Measurements from ENCODE around the gene ALDH1A3. TPM values are rescaled to one million over a fixed set of nuclear protein-coding genes. Genes with fewer than 3 reads are reported as not detected.

ALDH1A3 gene
- total RNA-seq, 4 donors from 2014 or later = 7.1 to 17.9 (median 8.5) TPM

DNA sequence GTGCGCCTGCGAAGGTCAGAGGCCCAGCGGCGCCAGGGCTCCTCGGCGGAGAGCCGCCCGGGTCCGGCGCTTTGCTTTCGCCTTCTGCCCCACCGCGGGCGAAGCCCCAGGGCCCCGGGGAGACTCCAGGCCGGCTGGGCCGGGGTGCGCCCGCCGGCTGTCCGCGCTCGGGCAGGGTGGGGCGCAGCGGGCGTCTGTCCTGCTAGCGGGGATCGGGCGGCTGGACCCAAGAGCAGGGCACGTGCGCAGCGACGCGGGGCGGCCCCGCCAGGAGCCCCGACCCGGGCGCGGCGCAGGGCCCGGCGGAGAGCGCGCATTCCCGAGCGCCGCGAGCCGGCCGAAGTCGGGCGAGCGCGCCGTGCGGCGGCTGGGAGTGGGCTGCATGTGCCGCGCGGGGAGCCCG is 569 bp upstream of the ALDH1A3 start:
- peak overlapping the region in 1 of 3 donors; percentile 34 for H3K4me3 ChIP-seq (replicated peaks in 1 of 3)
- no peaks in the 10 kb centered on the region for H3K9me3 ChIP-seq
- H3K27me3 ChIP-seq = peaks cover 3% of the 10 kb centered on the region
- 6 to 18% methylated on average over 4 to 13 of the region's 62 CpGs for WGBS, 2 donors
- DNase-seq = no peak
- H3K27ac ChIP-seq = no peak overlapping the region
- intact Hi-C loops (cut with DNase I) = loop anchor here (5.0 kb wide), 1 partner anchor 252 kb away; no protein-coding TSS in a partner anchor
- TF ChIP-seq, protein P1, sequence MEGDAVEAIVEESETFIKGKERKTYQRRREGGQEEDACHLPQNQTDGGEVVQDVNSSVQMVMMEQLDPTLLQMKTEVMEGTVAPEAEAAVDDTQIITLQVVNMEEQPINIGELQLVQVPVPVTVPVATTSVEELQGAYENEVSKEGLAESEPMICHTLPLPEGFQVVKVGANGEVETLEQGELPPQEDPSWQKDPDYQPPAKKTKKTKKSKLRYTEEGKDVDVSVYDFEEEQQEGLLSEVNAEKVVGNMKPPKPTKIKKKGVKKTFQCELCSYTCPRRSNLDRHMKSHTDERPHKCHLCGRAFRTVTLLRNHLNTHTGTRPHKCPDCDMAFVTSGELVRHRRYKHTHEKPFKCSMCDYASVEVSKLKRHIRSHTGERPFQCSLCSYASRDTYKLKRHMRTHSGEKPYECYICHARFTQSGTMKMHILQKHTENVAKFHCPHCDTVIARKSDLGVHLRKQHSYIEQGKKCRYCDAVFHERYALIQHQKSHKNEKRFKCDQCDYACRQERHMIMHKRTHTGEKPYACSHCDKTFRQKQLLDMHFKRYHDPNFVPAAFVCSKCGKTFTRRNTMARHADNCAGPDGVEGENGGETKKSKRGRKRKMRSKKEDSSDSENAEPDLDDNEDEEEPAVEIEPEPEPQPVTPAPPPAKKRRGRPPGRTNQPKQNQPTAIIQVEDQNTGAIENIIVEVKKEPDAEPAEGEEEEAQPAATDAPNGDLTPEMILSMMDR (IDR thresholded peaks at IDR 0.05) = no peak
- no peak for TF ChIP-seq POLR2A (IDR thresholded peaks at IDR 0.05)
- no peaks in the 10 kb centered on the region for H3K36me3 ChIP-seq
- peaks cover 0 to 15% of the 10 kb centered on the region in 2 donors for H3K4me1 ChIP-seq

DNA sequence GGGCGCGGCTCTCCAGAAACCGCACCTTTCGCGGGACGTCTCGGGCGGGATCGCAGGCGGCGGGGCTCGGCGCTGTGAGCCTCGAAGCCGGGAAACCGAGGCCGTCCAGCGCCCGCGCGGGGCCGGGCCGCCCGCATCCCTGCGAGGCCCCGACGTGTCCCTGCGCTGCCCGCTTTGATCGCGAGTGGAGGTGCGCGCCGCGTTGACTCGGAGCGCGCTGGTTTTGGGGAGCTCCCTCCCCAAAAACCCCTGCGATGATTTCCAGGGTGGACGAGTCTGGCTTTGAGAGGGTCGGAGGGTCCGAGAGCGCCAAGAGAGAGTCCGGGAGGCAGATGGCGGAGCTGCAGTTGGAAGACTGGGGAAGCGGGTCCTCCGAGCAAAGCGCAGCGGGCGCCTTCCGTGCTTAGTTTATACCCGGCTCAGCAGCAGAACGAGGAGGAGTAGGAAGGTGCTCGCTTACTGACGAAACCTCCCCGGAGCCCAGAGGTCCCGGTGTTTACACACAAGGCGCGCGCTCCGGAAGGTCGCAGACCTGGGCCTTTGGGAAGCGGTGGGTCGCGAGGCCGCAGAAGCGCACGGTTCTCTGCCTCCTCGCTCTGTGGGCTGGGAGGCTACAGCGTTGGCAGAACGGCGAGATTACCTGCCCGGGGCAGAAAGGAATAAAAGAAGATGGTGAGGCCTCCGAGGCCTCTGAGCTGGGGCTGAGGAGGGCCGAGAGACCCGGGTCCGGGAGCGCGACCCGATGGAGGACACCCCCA is 687 bp downstream of the ALDH1A3 start:
- intact Hi-C loops (cut with DNase I) = no loop called here
- Histone ChIP-seq H3K27ac (no peak overlapping the region), H3K4me1 (peaks cover 0 to 15% of the 10 kb centered on the region in 2 donors), H3K27me3 (peaks cover 3% of the 10 kb centered on the region), H3K4me3 (replicated peaks in 1 of 3) (peak overlapping the region in 1 of 3 donors; percentile 34), H3K36me3 (no peaks in the 10 kb centered on the region), H3K9me3 (no peaks in the 10 kb centered on the region)
- 18 to 23% methylated on average over 24 to 33 of the region's 80 CpGs for WGBS, 2 donors
- DNase-seq = no peak
- TF ChIP-seq, protein P1 (IDR thresholded peaks at IDR 0.05) = no peak
- no peak for TF ChIP-seq POLR2A (IDR thresholded peaks at IDR 0.05)

DNA sequence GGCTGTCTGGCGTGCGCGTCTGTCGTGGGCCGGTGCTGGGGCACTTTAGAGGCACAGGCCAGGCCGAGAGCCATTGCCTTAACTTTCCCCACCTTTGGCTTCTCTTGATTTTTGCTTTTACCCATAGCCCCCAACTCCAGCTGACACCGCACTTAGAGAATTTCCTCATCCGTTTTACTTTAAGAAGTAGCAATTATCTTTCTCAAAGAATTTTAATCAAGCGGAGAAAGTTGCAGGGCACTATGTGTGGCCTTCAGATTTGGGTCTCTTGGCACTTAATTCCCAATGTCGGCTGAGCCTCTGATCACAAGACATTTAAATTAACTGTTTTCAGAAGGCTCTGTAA is 1.2 kb downstream of the ALDH1A3 start:
- DNase-seq = no peak
- H3K27ac ChIP-seq = no peak overlapping the region
- H3K4me3 ChIP-seq (replicated peaks in 1 of 3) = no peak overlapping the region
- peaks cover 0 to 15% of the 10 kb centered on the region in 2 donors for H3K4me1 ChIP-seq
- intact Hi-C loops (cut with DNase I) = no loop called here
- TF ChIP-seq POLR2A (IDR thresholded peaks at IDR 0.05) = no peak
- peaks cover 3% of the 10 kb centered on the region for H3K27me3 ChIP-seq
- H3K9me3 ChIP-seq = no peaks in the 10 kb centered on the region
- 67 to 82% methylated on average over 10 of the region's 10 CpGs for WGBS, 2 donors
- no peaks in the 10 kb centered on the region for H3K36me3 ChIP-seq

DNA sequence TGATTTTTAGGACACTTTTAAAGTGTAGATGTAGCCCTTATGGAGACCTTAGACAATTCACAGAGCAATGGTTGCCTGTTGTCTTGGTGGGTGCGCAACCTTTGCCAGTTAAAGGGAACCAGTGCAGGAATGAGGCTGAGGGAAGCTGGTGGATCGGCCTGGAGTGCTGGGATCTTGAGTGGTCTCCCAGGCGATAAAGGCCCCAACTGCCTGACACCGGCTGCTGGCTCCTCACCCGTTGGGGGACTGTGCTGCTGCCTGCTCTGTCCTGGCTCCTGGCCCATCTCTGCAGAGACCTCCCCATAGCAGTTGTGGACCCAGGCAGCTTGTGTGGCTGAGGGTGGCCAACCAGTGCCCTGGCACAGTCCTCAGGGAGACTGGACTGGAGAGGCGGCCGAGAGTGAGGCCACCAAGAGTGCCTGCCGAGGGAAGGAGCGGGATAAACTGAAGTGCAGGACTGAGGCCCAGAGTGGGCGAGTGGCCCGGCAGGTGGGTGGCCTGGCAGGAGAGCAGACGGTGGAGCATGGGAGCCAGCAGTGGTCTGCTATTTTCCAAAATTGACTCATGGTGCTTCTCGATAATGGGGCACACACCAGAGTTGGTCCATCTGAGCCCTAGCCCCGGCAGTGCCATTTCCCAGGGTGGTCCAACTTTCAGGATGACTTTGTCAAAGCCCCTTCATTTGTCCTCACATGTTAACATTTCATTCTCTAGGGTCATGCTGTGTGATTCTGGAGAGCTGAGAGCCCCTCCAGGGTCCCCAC is 2.1 kb downstream of the ALDH1A3 start:
- Histone ChIP-seq H3K27me3 (peaks cover 3% of the 10 kb centered on the region), H3K36me3 (no peaks in the 10 kb centered on the region), H3K9me3 (no peaks in the 10 kb centered on the region), H3K4me1 (peaks cover 0 to 15% of the 10 kb centered on the region in 2 donors), H3K27ac (no peak overlapping the region), H3K4me3 (replicated peaks in 1 of 3) (no peak overlapping the region)
- no peak for DNase-seq
- TF ChIP-seq, protein P1 (IDR thresholded peaks at IDR 0.05) = no peak
- WGBS, 2 donors = 91 to 94% methylated on average over 14 of the region's 14 CpGs
- intact Hi-C loops (cut with DNase I) = no loop called here

DNA sequence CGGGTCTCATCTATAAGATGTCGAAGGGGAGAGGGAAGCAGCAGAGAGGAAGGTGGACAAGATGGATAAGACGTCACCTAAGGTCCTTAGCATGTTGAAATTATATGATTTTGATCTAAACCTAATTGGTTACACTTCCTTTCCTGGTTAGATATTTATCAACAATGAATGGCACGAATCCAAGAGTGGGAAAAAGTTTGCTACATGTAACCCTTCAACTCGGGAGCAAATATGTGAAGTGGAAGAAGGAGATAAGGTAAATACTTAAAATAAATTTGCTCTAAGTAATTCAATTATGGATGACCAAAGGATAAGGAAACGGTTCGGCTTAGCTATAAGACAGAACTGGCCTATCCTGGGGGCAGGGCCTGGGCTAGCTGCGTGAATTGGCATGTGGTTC is 5.5 kb downstream of the ALDH1A3 start:
- H3K27ac ChIP-seq = no peak overlapping the region
- H3K4me3 ChIP-seq (replicated peaks in 1 of 3) = no peak overlapping the region
- 76% methylated on average over 8 of the region's 8 CpGs for WGBS, 2 donors
- peaks cover 13 to 19% of the 10 kb centered on the region in 2 donors for H3K4me1 ChIP-seq
- no peak for DNase-seq
- H3K9me3 ChIP-seq = no peaks in the 10 kb centered on the region
- TF ChIP-seq, protein P1 (IDR thresholded peaks at IDR 0.05) = no peak
- no peak for TF ChIP-seq POLR2A (IDR thresholded peaks at IDR 0.05)
- intact Hi-C loops (cut with DNase I) = no loop called here
- H3K36me3 ChIP-seq = no peaks in the 10 kb centered on the region
- H3K27me3 ChIP-seq = peaks cover 1% of the 10 kb centered on the region

All from thyroid gland (tissue), 4 donors.